Occipital lobe (tissue), 2 donors: ENCODE measurements around the gene MEIS1. TPM values are rescaled to one million over a fixed set of nuclear protein-coding genes. Genes with fewer than 3 reads are reported as not detected.

Source experiments
- DNase-seq: peaks from one replicate; lab custom pipeline; 2025; lab: John Stamatoyannopoulos, UW
- total RNA-seq: library from RNA; depleted of rRNA; stranded (reverse); fragments of >200 nt; gene quantifications from one replicate; pipeline ENCODE4 v1.2.3, GENCODE V29; 2014

The MEIS1 gene
- total RNA-seq, 1 donor from 2014 or later: 20.7 TPM

GRCh38 chr2:66506265-66506664 lies 71.3 kb downstream of the MEIS1 start:
- DNase-seq: no peak

DNA sequence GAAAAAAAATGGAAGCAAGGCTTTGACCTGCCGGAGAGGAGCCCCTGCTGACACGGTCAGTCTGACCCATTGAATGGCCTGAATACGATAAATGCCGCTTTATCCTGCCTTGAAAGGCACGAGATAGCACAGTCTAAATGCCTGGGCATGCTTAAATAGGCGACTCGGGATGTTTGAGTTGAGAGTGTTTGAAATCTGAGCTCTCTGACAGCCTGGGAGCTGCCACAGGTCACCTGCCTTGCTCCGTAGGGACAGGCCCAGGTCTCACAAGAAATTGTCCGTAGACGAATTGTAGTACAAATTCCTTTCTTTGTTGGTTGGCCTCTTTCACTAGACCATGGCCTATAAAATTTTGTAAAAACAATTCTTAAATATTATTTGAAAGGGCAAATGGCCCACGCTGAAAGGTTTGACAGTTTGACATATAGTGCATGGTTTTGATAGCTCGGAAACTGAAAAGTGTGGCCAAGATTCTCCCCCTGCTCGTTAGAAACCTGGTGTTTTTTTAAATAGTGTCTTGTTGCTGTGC lies 72.8 kb downstream of the MEIS1 start:
- no peak for DNase-seq

GRCh38 chr2:66508484-66509071 lies 73.7 kb downstream of the MEIS1 start:
- no peak for DNase-seq

GRCh38 chr2:66509326-66509811 lies 74.4 kb downstream of the MEIS1 start:
- no peak for DNase-seq

GRCh38 chr2:66512626-66513025 lies 77.7 kb downstream of the MEIS1 start:
- no peak for DNase-seq

DNA sequence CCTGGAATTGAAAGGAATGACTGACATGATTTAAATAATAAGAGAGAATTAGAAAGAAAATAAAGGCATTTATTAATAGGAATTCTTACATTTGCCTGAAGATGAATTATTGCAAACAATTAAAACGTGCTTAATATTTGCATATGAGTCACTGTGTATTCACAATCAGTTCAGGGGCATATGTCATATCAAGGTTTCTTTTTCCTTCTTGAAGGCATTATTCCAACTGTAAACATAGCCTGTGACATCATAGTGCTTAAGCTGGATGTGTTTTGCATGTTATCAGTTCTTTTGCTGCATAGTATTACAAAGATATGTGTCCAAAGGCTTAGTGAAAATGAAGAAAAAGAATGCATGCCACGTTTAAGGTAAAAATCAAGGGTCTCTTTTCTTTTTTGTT lies 80.8 kb downstream of the MEIS1 start:
- no peak for DNase-seq

- DNase-seq: no peak
Measured at GRCh38 chr2:66516499-66516898, 81.6 kb downstream of the MEIS1 start.

DNA sequence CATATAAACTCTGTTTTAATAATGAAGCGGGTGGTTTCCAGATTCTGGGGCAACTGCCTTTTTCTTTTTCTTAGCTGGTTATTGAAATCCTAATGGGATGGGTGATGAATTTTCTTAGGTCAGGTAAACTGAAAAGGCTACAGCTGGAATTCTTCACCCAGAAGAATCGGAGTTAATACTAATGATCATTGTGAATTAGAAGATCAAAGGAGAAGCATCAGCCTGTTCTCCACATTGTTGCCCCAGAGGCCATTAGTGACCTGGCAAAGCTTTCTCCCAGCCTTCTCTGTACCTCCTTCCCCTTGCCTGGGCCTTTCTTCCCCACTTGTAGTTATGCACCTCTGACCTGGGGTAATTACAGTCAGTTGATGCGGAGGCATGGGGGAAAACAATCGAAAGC lies 82.8 kb downstream of the MEIS1 start:
- DNase-seq: no peak

DNA sequence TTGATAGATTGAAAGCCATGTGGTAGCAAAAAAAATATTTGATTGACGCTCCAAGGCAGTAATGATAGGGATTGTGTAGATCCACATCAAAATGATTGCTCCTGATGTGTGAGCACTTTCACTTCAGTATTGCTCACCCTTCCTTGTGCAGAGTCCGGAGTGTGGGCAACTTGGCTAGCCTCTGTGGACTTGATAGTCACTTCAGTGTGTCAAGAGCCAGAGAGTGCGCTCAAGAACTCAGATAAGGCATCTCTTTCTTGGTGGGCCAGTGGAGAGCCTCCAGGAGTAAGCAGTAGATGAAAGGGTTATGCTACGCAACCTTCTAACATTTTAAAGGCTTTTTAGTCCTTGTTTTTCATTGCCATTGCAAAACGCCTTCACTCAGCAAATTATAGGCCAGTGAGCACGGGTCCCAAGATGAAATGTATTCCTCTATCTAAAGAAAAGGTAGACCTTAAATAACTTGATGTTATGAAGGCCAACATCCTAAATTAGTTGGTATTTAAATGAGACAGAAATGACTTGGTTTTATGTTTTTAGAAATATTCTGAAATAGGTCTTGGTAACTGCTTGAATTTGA lies 84.4 kb downstream of the MEIS1 start:
- DNase-seq: no peak

DNA sequence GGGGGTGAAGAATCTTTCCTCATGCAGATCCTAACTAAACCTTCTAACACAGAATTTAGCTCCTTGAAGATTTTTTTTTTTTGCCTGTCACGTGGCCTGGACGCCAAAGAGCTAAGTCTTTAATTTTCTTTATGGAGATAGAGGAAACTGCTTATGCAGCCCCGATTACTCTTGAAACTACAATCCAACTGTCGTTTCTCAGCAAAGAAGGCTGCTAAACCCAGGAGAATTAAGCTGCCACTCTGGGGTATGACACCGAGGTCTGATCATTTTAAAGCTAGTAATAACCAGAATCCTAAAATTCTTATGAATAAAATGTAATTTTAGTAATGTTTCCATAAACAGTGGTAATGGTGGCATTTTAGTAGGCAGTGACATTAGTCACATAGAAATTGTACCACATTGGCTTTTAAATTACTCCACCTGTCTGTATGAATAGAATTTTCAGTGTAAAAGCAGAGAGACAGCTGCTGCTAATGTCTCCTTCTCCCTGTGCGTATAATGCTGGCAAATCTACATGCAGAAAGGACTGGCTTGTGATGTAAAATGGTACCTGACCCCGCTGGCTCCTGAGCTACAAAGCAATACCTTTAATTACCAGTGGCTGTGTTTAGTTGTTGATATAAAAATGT lies 86.5 kb downstream of the MEIS1 start:
- DNase-seq: no peak

- DNase-seq: no peak
Measured at GRCh38 chr2:66522611-66523376, 87.9 kb downstream of the MEIS1 start.

GRCh38 chr2:66523377-66523969 lies 88.5 kb downstream of the MEIS1 start:
- no peak for DNase-seq

GRCh38 chr2:66523990-66524389 lies 89.1 kb downstream of the MEIS1 start:
- no peak for DNase-seq

- no peak for DNase-seq
Measured at GRCh38 chr2:66525606-66526005, 90.7 kb downstream of the MEIS1 start.

DNA sequence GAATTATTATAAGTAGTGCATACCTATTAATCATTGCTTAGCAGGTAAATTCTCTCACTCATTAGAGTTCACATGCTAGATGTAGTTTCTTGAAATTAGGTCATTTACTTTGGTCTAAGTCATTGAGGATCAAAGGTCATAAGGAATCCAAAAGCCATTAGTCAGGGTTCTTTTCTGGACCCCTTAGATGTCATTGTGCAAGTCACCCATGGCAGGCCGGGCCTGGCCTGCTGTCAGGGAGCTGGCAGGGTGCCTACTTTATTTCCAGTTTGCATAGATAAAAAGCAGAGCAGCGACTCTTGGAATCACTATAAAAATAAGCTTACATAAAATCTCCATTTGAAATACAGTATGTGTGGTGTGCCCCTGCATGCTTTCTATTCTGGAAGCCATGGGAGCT lies 91.3 kb downstream of the MEIS1 start:
- no peak for DNase-seq

DNA sequence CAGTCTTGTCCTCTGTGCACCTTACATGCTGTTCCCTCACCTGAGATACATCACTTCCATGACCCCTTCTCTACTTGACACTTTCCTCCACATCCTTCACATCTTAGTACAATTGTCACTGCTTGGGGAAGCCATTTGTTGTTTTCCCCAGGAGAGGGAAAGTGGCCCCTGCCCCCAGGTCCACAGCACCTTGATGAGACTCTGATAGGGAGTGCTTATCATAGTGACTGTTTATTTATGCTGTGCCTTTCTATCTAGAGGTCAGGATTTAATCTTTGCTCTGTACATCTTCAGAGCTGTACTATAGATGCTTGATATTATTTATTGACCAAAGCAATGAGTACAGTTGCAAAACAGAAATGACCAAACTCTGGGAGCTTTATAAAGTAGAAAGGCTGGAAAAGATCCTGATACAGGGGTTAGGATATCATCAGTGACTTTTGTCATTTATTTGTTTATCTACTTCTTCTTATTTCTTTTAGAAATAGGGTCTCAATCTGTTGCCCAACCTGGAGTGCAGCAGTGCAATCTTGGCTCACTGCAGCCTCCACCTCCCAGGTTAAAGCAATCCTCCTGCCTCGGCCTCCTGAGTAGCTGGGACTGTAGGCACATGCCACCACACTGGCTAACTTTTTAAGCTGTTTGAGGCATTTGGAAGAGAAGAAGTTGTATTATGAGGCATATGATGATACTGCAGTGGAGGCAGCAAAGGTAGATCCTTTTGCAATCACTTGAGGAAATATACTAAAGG lies 94.2 kb downstream of the MEIS1 start:
- DNase-seq: no peak

GRCh38 chr2:66530651-66531050 lies 95.7 kb downstream of the MEIS1 start:
- no peak for DNase-seq

- DNase-seq: no peak
Measured at GRCh38 chr2:66531155-66531554, 96.2 kb downstream of the MEIS1 start.

DNA sequence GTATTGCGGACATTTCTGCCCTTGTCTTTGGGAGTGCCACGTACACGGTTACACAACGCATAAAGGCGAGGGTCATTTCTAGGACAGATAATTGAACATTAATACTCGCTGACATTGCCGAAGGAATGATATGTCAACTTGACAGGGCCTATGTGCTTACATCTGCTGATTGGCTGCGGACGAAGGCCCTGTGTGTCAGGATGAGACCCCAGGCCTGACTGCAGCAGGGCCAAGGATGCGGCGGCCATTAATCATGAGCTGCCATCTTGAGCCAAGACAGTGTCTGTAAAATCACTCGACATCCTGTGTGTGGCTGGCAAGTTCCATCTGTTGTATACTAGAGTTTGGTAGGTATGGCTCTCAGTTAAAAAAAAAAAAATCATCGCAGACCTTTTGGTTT lies 96.6 kb downstream of the MEIS1 start:
- DNase-seq: no peak

- DNase-seq: no peak
Measured at GRCh38 chr2:66532972-66533868, 98.3 kb downstream of the MEIS1 start.
